Stimulated activated CD4-positive, alpha-beta T cell treated with anti-CD3 and anti-CD28 coated beads, Interleukin-4, amount 100 ng/mL, for 48 hours (primary cell): ENCODE data around the gene ACSL5.

Experiments
- DNase-seq, 2 donors: peaks; one replicate each; pipeline ENCODE4 v3.0.0-alpha.2; 2020; ENCODE audit warnings: low read depth in 2 of 2

The ACSL5 gene

DNA sequence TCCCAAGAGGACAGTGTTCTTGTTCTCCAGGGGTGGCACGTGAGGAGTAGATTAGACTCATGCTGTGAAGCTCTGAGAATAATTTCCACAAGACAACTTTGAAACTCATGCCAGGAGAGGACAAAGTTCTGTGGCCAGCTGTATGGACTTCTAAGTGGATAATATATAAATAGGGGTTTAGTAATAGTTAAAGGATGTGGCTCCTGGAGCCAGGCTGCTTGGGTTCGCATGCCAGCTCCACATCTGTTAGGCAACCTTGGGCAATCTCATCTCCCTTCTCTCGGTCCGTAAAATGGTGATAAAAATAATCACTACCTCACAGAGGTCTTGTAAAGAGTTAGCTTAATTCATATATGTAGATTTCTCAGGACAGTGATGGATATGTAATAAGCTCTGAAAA lies 35.8 kb downstream of the ACSL5 start:
- DNase-seq, result no peak

GRCh38 chr10:112412696-112413095 lies 38.8 kb downstream of the ACSL5 start:
- DNase-seq, result no peak

DNA sequence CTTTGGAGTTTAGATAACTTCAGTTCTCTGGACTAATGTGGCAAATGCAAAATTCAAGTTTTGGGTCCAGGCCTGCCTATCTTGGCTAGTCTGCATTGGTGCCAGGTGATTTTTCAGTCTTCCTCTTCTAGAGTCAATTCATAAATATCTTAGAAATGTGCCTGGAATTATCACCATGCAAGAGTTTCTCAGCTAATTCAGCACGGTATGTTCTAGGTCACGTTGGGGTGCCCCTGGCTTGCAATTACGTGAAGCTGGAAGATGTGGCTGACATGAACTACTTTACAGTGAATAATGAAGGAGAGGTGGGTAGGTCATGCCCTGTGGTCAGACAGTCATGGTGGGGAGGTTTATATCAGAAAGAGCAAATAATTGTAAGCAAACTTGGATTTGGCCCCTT lies 47.8 kb downstream of the ACSL5 start:
- no peak for DNase-seq

GRCh38 chr10:112424651-112425050 lies 50.7 kb downstream of the ACSL5 start:
- no peak for DNase-seq

- DNase-seq, result no peak
These were observed 52.2 kb downstream of the ACSL5 start for GRCh38 chr10:112426111-112426510.

- DNase-seq, result no peak
These were observed 55.2 kb downstream of the ACSL5 start for GRCh38 chr10:112429147-112429546.

GRCh38 chr10:112429654-112430230 lies 55.8 kb downstream of the ACSL5 start:
- DNase-seq, result no peak

DNA sequence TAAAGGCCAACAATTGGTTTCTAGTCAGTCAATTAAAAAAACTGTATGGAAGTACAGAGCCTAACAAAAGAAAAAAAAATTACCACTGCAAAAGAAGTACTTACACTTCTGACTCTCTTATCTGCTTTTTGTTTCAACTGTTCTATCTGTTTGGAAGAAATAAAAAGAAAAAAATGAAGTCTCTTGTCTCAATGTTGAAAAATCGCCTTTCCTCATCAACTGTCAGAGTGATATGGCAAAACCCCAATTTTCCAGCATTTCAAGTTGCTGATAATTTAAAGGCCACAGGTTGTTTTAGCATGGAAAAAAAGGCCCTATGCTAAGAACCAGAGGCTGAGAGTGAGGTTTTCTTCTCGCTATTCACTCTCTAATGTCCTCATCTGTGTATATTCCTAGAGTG lies 59.2 kb downstream of the ACSL5 start:
- DNase-seq, result no peak

DNA sequence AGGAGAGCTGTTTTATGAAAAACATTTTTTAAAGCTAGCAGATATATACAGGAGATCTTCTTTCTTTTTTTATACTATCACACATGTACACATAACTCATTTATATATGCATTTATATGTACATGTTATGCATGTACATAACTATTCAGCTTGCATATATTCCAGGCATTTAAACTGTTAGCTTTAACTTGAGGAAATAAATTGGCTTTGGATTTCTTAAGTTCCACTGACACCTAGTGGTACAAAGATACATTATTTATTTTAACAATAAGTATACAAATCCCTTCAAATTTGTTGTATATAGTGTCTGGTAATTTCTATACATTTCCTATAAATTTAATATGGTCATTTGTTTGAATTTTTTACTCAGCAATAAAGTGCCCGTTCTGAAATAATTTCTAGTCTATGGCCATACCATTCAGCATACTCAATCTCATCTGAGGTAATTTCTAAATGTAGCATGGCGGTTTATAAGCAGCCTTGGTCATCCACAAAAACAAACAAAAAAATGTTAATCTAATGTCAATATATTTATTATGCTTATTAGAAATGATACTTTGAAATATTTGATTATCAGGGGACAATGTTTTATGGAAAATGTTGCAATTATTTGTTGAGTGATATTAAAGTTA lies 61.2 kb downstream of the ACSL5 start:
- DNase-seq, result no peak

GRCh38 chr10:112438356-112438755 lies 64.4 kb downstream of the ACSL5 start:
- DNase-seq, result no peak

- no peak for DNase-seq
These were observed 67.6 kb downstream of the ACSL5 start for GRCh38 chr10:112441520-112441919.

DNA sequence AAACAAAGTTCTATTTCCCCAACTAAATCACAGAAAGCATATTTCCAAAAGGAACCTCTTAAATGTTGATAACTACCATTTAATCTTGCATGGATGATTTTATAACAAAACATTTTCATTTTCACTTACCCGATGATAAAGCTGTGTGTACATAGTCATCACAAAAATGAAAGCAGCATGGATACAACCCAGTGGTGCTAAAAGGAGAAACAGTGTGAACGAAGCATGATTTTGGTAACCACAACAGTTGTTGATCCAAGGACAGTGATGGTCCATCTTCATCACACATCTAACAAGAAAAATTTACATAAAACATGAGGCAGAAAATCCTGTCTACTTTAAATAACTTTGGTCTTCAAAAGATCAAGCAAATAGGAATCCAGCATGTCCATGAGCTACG lies 68.1 kb downstream of the ACSL5 start:
- no peak for DNase-seq

- no peak for DNase-seq
These were observed 72.3 kb downstream of the ACSL5 start for GRCh38 chr10:112446055-112446854.

- peak; percentile 70 to 81 for DNase-seq
These were observed 73.1 kb downstream of the ACSL5 start, which contains the start of the genes VTI1A and ZDHHC6 for GRCh38 chr10:112446855-112447619. TSS of gene VTI1A (plus strand) at chr10:112447215. CDS start at chr10:112447374, 159 bp downstream. TSS of gene ZDHHC6 (minus strand) at chr10:112446914. CDS start at chr10:112445436, 1,478 bp downstream.

DNA sequence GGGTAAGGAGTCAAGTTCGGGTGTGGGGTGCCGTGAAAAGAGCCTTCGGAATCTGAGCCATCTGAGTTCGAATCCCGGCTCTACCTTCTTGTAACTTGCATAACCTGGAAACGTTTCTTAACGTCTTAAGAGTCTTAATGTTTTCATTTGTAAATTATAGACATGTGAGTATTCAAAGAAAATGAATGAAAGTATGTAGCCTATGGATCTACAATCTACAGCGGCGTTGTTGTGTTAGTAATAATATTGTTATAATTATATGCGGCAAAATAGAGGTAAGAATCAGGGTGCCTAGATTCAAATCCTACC lies 73.7 kb downstream of the ACSL5 start:
- DNase-seq, result no peak

DNA sequence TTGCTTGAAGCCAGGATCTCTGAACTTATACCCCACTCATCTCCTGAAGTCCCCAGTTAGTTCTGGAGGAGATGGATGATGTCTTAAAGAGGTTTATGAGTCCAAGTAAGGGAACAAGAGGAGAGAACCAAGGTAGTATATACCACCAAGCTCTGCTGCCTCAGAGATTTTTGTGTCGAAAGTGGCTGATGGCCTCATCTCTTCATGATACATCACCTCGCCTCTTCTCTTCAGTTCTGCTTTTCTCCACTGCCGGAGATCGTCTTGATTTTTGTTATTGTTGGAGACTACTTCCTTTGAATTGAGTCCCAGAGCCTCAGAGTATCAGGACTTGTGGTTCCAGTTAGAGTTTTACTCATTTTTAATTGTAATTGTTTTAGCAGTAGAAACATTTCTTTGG lies 75.0 kb downstream of the ACSL5 start:
- no peak for DNase-seq

GRCh38 chr10:112454910-112455779 lies 81.2 kb downstream of the ACSL5 start:
- DNase-seq, result no peak

DNA sequence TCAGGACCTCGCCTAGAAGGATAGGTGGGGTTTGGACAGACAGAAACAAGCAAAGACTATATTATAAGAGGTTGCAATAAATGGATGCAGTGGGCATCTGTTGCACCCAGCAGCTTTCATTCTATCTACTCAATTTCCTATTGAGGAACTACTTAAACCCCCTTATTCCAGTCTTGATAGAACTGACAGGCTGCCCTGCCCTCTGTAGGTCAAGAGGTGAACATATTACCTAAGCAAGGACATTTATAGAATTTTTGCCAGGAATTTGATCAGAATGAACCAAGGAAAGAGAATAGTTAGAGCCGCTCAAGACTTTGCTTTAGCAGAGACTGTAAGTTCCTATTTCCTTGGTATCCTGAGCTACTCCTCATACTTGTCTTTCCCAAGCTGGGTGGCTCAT lies 82.6 kb downstream of the ACSL5 start:
- no peak for DNase-seq

GRCh38 chr10:112460366-112460765 lies 86.5 kb downstream of the ACSL5 start:
- no peak for DNase-seq

DNA sequence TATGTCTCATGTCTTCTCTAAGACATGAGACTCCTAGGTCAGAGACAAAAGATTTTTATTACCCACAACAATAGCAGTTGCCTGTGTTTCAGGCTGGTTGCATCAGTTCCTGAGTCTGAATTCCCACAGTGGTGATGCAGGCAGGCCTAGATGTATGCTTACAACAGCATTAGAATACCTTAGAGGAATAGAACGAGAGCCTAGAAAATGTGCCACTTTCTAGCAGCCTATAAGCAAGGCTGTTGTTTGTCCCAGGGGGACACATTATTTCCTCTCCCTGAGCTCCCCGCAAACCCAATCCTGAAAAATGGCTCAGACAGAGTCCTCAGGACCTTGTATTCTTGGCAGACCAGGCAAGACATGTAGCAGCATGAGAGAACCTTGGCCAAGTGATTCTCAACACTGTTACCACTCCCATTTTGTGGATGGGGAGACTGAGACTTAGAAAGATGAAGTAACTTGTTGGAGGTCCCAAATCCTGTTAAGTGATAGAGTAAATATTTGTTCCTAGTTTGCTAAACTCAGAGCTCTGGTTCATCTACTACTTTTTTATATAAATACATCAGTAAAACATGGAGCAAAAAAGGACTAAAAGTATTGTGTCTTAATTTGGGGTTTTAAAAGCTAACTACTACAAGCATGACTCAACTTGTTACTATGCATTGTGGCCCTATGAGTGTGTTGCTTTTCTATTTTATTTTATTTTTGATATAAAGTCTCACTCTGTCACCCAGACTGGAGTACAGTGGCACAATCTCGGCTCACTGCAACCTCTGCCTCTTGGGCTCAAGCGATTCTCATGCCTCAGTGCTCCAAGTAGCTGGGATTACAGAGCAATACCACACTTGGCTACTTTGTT lies 87.3 kb downstream of the ACSL5 start:
- peak; percentile 30 to 39 for DNase-seq
